ENCODE data around the gene SULT1A1. TPM values are rescaled to one million over a fixed set of nuclear protein-coding genes. Genes with fewer than 3 reads are reported as not detected.

Gene SULT1A1
- total RNA-seq, 1 donor from 2014 or later, result 13.7 TPM

DNA sequence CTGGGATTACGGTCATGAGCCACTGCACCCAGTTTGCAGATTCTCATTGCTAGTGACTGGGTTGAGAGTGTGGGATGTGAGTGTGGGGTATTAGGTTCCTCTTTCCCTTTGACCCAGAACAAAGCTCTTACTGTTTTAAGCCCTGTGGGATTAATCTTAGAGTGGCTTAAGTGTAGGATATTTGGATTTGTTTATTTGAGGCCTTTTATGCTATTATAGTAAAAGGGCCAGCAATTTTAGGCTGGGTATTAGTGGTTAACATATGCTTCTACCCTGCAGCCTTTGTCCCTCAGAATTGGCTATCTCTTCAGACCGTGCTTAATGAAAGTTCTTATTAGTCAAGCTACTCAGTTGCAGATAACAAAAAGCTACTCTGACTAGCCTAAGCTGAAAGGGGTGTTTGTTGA, 52.9 kb downstream of the SULT1A1 start:
- DNase-seq, result no peak
- H3K27me3 ChIP-seq (ENCODE audit: low read depth), result no peaks in the 10 kb centered on the region
- peaks cover 15% of the 10 kb centered on the region for H3K36me3 ChIP-seq
- TF ChIP-seq, protein P1, sequence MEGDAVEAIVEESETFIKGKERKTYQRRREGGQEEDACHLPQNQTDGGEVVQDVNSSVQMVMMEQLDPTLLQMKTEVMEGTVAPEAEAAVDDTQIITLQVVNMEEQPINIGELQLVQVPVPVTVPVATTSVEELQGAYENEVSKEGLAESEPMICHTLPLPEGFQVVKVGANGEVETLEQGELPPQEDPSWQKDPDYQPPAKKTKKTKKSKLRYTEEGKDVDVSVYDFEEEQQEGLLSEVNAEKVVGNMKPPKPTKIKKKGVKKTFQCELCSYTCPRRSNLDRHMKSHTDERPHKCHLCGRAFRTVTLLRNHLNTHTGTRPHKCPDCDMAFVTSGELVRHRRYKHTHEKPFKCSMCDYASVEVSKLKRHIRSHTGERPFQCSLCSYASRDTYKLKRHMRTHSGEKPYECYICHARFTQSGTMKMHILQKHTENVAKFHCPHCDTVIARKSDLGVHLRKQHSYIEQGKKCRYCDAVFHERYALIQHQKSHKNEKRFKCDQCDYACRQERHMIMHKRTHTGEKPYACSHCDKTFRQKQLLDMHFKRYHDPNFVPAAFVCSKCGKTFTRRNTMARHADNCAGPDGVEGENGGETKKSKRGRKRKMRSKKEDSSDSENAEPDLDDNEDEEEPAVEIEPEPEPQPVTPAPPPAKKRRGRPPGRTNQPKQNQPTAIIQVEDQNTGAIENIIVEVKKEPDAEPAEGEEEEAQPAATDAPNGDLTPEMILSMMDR (IDR thresholded peaks at IDR 0.05; ENCODE audit: borderline replicate concordance), result no peak
- H3K4me1 ChIP-seq, result peaks cover 28% of the 10 kb centered on the region
- no peaks in the 10 kb centered on the region for H3K9me3 ChIP-seq (replicated peaks)
- H3K4me3 ChIP-seq, result no peak overlapping the region
- intact Hi-C loops (cut with micrococcal nuclease), result loop anchor here (10.0 kb wide), 1 partner anchor 62 kb away; the partner anchor contains the start of genes APOBR and CLN3
- no peak overlapping the region for H3K27ac ChIP-seq (replicated peaks)

DNA sequence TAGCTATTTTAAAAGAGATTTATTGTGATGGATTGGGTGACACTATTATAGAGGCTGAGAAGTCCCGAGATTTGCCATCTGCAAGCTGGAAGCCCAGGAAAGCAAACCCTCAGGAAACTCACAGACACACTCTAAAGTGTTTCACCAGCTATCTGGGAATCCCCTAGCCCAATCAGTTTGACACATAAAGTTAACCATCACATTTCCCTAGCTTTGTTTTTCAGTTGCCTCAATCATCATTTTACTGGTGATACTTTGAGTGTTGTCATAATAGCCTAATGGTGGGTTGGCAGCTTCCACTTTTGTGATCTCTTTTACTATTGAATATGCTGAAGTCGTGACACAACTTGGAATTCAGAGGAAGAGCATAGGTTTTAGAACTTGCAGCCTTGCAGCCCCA, 54.3 kb downstream of the SULT1A1 start:
- intact Hi-C loops (cut with micrococcal nuclease), result loop anchor here (10.0 kb wide), 1 partner anchor 61 kb away; the partner anchor contains the start of genes APOBR and CLN3

More for the DNA sequence above, 54.3 kb downstream of the SULT1A1 start:
- Histone ChIP-seq H3K27me3 (ENCODE audit: low read depth) (no peaks in the 10 kb centered on the region), H3K36me3 (peaks cover 15% of the 10 kb centered on the region), H3K4me3 (no peak overlapping the region), H3K9me3 (replicated peaks) (no peaks in the 10 kb centered on the region), H3K27ac (replicated peaks) (no peak overlapping the region), H3K4me1 (peaks cover 20% of the 10 kb centered on the region)
- TF ChIP-seq, protein P1 (IDR thresholded peaks at IDR 0.05; ENCODE audit: borderline replicate concordance), result no peak
- no peak for DNase-seq

Other genes starting within 250 kb of the SULT1A1 start
- gene NPIPB6, start 246.5 kb downstream of the SULT1A1 start, total RNA-seq, result 1.1 TPM
- gene EIF3CL, start 206.2 kb downstream of the SULT1A1 start, total RNA-seq, result 41.6 TPM
- not detected for gene NPIPB7, start 137.7 kb downstream of the SULT1A1 start, total RNA-seq
- gene CLN3, start 118.0 kb downstream of the SULT1A1 start, total RNA-seq, result 13.6 TPM
- 0.38 TPM for gene APOBR, start 115.4 kb downstream of the SULT1A1 start, total RNA-seq
- not detected for gene IL27, start 103.2 kb downstream of the SULT1A1 start, total RNA-seq
- 33.1 TPM for gene NUPR1, start 71.1 kb downstream of the SULT1A1 start, total RNA-seq
- gene SGF29, start 56.1 kb downstream of the SULT1A1 start, total RNA-seq, result 16.5 TPM
- gene SULT1A2, start 13.0 kb downstream of the SULT1A1 start, total RNA-seq, result 1.1 TPM
- gene NPIPB8, start 28.0 kb upstream of the SULT1A1 start, total RNA-seq, result not detected
- 439 TPM for gene EIF3C, start 101.4 kb upstream of the SULT1A1 start, total RNA-seq
- not detected for gene NPIPB9, start 141.7 kb upstream of the SULT1A1 start, total RNA-seq
- gene ATXN2L, start 213.0 kb upstream of the SULT1A1 start, total RNA-seq, result 51.2 TPM
- 236 TPM for gene TUFM, start 236.3 kb upstream of the SULT1A1 start, total RNA-seq